Stimulated activated CD8-positive, alpha-beta memory T cell treated with anti-CD3 and anti-CD28 coated beads, Interleukin-15, amount 100 ng/mL, for 48 hours (primary cell): Measurements from ENCODE around the gene FAM3C.

Experiments used
- DNase-seq, 2 donors: peaks; one replicate each; pipeline ENCODE4 v3.0.0-alpha.2; 2020; ENCODE audit warnings: low read depth in 2 of 2

The FAM3C gene

GRCh38 chr7:121379930-121380329, 16.2 kb downstream of the FAM3C start:
- no peak for DNase-seq

- DNase-seq, result no peak
Observed at GRCh38 chr7:121376979-121377378, 19.1 kb downstream of the FAM3C start.

- no peak for DNase-seq
Observed at GRCh38 chr7:121373177-121373576, 22.9 kb downstream of the FAM3C start.

GRCh38 chr7:121372376-121373010, 23.6 kb downstream of the FAM3C start:
- DNase-seq, result no peak

- no peak for DNase-seq
Observed at GRCh38 chr7:121371883-121372282, 24.2 kb downstream of the FAM3C start.

- DNase-seq, result no peak
Observed at GRCh38 chr7:121371367-121371766, 24.7 kb downstream of the FAM3C start.

- no peak for DNase-seq
Observed at GRCh38 chr7:121369462-121369861, 26.6 kb downstream of the FAM3C start.

- DNase-seq, result no peak
Observed at GRCh38 chr7:121366852-121367431, 29.2 kb downstream of the FAM3C start.

- DNase-seq, result no peak
Observed at GRCh38 chr7:121360564-121360963, 35.5 kb downstream of the FAM3C start.

GRCh38 chr7:121355574-121355973, 40.5 kb downstream of the FAM3C start:
- DNase-seq, result no peak

GRCh38 chr7:121352323-121352722, 43.8 kb downstream of the FAM3C start:
- no peak for DNase-seq

GRCh38 chr7:121351682-121352081, 44.4 kb downstream of the FAM3C start:
- DNase-seq, result no peak

- no peak for DNase-seq
Observed at GRCh38 chr7:121344497-121344896, 51.6 kb downstream of the FAM3C start.

- no peak for DNase-seq
Observed at GRCh38 chr7:121344093-121344492, 52.0 kb downstream of the FAM3C start.

- DNase-seq, result no peak
Observed at GRCh38 chr7:121343302-121343701, 52.8 kb downstream of the FAM3C start.

GRCh38 chr7:121342631-121343030, 53.5 kb downstream of the FAM3C start:
- DNase-seq, result no peak

GRCh38 chr7:121341933-121342332, 54.2 kb downstream of the FAM3C start:
- DNase-seq, result no peak

- DNase-seq, result no peak
Observed at GRCh38 chr7:121339082-121339481, 57.0 kb downstream of the FAM3C start.

GRCh38 chr7:121337398-121337797, 58.7 kb downstream of the FAM3C start:
- DNase-seq, result no peak

GRCh38 chr7:121336579-121336978, 59.5 kb downstream of the FAM3C start:
- DNase-seq, result no peak

- DNase-seq, result no peak
Observed at GRCh38 chr7:121334875-121335648, 61.0 kb downstream of the FAM3C start.

- no peak for DNase-seq
Observed at GRCh38 chr7:121334376-121334775, 61.7 kb downstream of the FAM3C start.

GRCh38 chr7:121331574-121331973, 64.5 kb downstream of the FAM3C start:
- no peak for DNase-seq
